Peyer's patch (tissue), 4 donors: ENCODE results near the gene SGMS2.

ENCODE experiments used
- POLR2A ChIP-seq, 2 donors: fragments of 450-650 bp; IDR thresholded peaks; one replicate each; pipeline ENCODE4 v1.5.1; 2017; ENCODE audit warnings: antibody characterized with exemption in 2 of 2, mild to moderate bottlenecking in 2 of 2, moderate library complexity in 2 of 2
- TF ChIP-seq, protein P1 (sequence below), 6 experiments: fragments of 450-650 bp in 4 of 6; fragments of 200-600 bp in 2 of 6; sonication (generic) in 1 of 6; IDR thresholded peaks; one replicate each; pipeline ENCODE4 v1.5.1; 2017 to 2019; ENCODE audit warnings: antibody characterized with exemption in 6 of 6, mild to moderate bottlenecking in 3 of 6, moderate library complexity in 1 of 6

DNA sequence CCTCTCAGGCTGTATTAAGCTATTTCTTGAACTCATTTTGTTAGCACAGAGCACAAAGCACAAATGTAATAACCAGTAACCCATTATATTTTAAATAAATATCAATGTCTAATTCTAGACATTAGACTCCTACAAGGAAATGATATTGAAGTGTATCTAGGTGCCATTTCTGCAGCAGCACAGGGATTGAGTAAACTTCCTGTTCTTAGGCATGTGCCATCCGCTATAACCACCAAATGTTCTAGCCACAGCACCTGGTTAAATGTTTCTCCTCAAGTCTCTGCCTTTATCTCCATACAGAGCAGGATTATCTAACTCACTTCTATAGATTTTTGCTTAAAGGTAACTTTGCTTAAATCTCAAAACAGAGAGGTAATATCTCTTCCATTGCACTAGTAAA, 51.4 kb downstream of the SGMS2 start:
- TF ChIP-seq POLR2A (IDR thresholded peaks at IDR 0.05): no peak
- TF ChIP-seq, protein P1, sequence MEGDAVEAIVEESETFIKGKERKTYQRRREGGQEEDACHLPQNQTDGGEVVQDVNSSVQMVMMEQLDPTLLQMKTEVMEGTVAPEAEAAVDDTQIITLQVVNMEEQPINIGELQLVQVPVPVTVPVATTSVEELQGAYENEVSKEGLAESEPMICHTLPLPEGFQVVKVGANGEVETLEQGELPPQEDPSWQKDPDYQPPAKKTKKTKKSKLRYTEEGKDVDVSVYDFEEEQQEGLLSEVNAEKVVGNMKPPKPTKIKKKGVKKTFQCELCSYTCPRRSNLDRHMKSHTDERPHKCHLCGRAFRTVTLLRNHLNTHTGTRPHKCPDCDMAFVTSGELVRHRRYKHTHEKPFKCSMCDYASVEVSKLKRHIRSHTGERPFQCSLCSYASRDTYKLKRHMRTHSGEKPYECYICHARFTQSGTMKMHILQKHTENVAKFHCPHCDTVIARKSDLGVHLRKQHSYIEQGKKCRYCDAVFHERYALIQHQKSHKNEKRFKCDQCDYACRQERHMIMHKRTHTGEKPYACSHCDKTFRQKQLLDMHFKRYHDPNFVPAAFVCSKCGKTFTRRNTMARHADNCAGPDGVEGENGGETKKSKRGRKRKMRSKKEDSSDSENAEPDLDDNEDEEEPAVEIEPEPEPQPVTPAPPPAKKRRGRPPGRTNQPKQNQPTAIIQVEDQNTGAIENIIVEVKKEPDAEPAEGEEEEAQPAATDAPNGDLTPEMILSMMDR (IDR thresholded peaks at IDR 0.05): no peak
